A549 (cell line): ENCODE data around the gene GSTA3.

Experiments used
- BHLHE40 ChIP-seq: IDR thresholded peaks from 2 replicates; pipeline ENCODE4 v1.6.1; 2012; ENCODE audit warnings: low read depth, low read length, inconsistent platforms
- CHD2 ChIP-seq: fragments of 150-350 bp; IDR thresholded peaks from 2 replicates; pipeline ENCODE4 v1.6.1; 2014; ENCODE audit warnings: low read length; ENCODE audit not compliant: partially characterized antibody
- CTCF ChIP-seq: fragments of >200 bp; sonication (Bioruptor Twin); formaldehyde crosslinking; IDR thresholded peaks from 3 replicates; pipeline ENCODE4 v1.5.1; 2016
- MAFK ChIP-seq: fragments of 450-650 bp; IDR thresholded peaks from 2 replicates; pipeline ENCODE4 v1.6.1; 2014; ENCODE audit not compliant: partially characterized antibody
- MAX ChIP-seq: IDR thresholded peaks from 2 replicates; pipeline ENCODE4 v1.6.1; 2012
- NR3C1 ChIP-seq: fragments of >200 bp; sonication (Bioruptor Twin); formaldehyde crosslinking; IDR thresholded peaks from 3 replicates; pipeline ENCODE4 v1.6.1; 2017

DNA sequence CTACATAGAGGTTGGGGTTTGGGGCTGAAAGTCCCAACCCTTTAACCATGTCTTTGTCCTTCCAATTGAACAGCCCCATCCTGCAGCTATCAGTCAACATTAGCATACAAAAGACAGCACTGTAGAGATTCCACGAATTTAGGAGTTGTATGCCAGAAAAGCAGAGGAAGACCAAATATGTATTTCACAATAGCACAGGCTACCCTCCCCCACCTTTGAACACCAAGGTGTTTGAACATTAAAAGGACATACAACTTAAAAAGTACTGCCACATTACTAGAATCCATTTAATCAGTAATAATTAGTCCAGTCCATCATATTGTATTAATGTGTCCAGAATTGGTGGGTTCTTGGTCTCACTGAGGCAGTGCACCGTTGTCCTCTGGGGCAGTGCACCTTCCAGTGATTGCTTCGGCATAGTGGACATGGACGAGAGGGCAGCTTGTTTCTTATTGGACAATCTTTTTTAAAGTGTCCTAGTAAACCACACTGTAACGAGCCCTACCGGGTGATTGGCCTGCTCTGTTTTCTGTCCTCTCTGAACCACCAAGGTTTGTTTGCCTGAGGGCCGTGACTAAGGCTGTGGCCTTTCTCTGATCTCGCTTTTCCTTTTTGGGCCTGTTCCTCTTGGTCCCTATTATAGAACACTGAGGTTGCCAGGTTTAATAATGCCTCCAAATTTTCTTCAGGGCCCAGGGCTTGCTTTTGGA lies 49.2 kb upstream of the GSTA3 start:
- no peak for TF ChIP-seq CTCF
- TF ChIP-seq CHD2: no peak
- no peak for TF ChIP-seq BHLHE40
- TF ChIP-seq MAFK: no peak
- no peak for TF ChIP-seq NR3C1
- no peak for TF ChIP-seq MAX
